Ectodermal cell (in vitro differentiated cells): ENCODE measurements around the gene LIPN.

Experiments used
- H3K27ac ChIP-seq: 2 replicates; pipeline ENCODE4 v1.7.0; 2013; ENCODE audit warnings: mild to moderate bottlenecking, low read depth, low read length; ENCODE audit not compliant: insufficient read depth, poor library complexity, severe bottlenecking
- H3K27me3 ChIP-seq: 2 replicates; pipeline ENCODE4 v1.7.0; 2013; ENCODE audit warnings: mild to moderate bottlenecking, low read length; ENCODE audit not compliant: insufficient read depth, control insufficient read depth, poor library complexity, severe bottlenecking
- H3K36me3 ChIP-seq: one replicate; pipeline ENCODE4 v1.7.0; 2013; ENCODE audit warnings: low read length; ENCODE audit not compliant: control insufficient read depth, insufficient read depth
- H3K4me1 ChIP-seq: one replicate; pipeline ENCODE4 v1.7.0; 2013; ENCODE audit warnings: low read length; ENCODE audit not compliant: control insufficient read depth, insufficient read depth
- H3K4me3 ChIP-seq: 2 replicates; pipeline ENCODE4 v1.7.0; 2013; ENCODE audit warnings: low read depth, low read length, control low read depth; ENCODE audit not compliant: insufficient read depth
- H3K9me3 ChIP-seq: 2 replicates; pipeline ENCODE4 v1.7.0; 2013; ENCODE audit warnings: mild to moderate bottlenecking, low read length, moderate library complexity; ENCODE audit not compliant: control insufficient read depth
- WGBS, 2 experiments: methylation state at CpG; one replicate each; pipeline ENCODE4 v1.1.7; 2013; ENCODE audit warnings: missing lambda C conversion rate in 2 of 2; 5-methylcytosine and 5-hydroxymethylcytosine counted together

Gene LIPN

GRCh38 chr10:88742448-88742847 lies 17.4 kb upstream of the LIPN start:
- WGBS, 2 experiments = 100% methylated on average over 1 of the region's 1 CpG; no CpG with 5 or more reads in 1 of the 2 experiments
- Histone ChIP-seq H3K4me1 (no peaks in the 10 kb centered on the region), H3K4me3 (no peak overlapping the region), H3K27me3 (no peaks in the 10 kb centered on the region), H3K36me3 (no peaks in the 10 kb centered on the region), H3K27ac (no peak overlapping the region), H3K9me3 (no peaks in the 10 kb centered on the region)

DNA sequence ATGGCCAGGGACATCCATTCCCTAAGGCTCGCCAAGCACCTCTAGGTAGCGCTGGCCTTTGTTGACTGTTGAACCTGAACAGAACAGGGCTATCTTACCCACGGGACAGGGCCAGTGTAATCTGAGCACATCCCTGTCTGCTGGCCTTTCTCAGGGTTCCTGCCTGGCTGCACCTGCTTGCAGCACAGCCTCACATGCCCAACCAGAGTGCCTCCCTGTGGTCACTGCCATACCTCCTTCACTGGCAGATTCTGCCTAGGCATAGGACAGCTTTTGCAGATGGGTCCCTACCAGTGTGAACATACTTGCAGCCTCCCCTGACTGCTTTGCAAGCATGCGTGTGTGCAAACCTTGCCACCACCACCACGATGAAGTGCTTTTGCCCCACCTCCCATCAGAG lies 15.8 kb upstream of the LIPN start:
- Histone ChIP-seq H3K27ac (no peak overlapping the region), H3K4me1 (no peaks in the 10 kb centered on the region), H3K36me3 (no peaks in the 10 kb centered on the region), H3K9me3 (no peaks in the 10 kb centered on the region), H3K4me3 (no peak overlapping the region), H3K27me3 (no peaks in the 10 kb centered on the region)
- WGBS, 2 experiments = 76% methylated on average over 5 of the region's 5 CpGs

DNA sequence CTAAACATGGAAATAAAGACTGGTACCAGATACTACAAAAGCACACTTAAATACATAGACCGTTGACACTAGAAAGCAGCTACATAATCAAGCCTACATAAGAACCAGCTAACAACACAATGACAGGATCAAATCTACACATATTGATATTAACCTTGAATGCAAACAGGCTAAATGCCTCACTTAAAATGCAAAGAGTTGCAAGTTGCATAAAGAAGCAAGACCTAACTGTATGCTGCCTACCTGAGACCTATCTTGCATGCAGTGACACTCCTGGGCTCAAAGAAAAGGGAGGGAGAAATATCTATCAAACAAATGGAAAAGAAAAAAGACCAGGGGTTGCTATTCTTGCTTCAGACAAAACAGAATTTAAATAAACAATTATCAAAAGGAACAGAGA lies 14.2 kb upstream of the LIPN start:
- H3K9me3 ChIP-seq = no peaks in the 10 kb centered on the region
- H3K27ac ChIP-seq = no peak overlapping the region
- no peaks in the 10 kb centered on the region for H3K4me1 ChIP-seq
- 89 to 94% methylated on average over 1 of the region's 1 CpG for WGBS, 2 experiments
- no peak overlapping the region for H3K4me3 ChIP-seq
- H3K27me3 ChIP-seq = no peaks in the 10 kb centered on the region
- no peaks in the 10 kb centered on the region for H3K36me3 ChIP-seq

DNA sequence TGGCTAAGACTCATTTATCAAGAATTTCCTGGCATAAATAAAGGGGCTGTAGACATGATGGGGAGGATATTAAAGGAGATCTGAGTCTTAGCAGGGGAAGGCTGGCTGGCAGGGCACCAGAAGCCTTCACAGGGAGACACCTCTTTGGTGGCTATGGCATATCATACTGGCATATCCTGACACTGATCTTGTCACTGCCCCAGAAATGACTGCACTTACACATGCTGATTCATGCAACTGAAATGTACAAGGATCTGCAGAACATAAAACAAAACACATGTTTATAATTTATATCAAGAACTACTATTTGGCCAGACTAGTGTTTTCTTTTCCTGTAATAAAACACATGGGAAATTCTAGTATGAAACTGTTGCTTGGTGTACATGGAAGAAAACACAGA lies 5.5 kb upstream of the LIPN start:
- H3K4me3 ChIP-seq = no peak overlapping the region

GRCh38 chr10:88755753-88756152 lies 4.1 kb upstream of the LIPN start:
- 88 to 92% methylated on average over 3 of the region's 3 CpGs for WGBS, 2 experiments
- H3K36me3 ChIP-seq = no peaks in the 10 kb centered on the region
- no peak overlapping the region for H3K4me3 ChIP-seq
- H3K27ac ChIP-seq = no peak overlapping the region
- no peaks in the 10 kb centered on the region for H3K9me3 ChIP-seq
- H3K27me3 ChIP-seq = no peaks in the 10 kb centered on the region
- no peaks in the 10 kb centered on the region for H3K4me1 ChIP-seq

More for the DNA sequence above, 5.5 kb upstream of the LIPN start:
- no peak overlapping the region for H3K27ac ChIP-seq
- no peaks in the 10 kb centered on the region for H3K4me1 ChIP-seq
- H3K36me3 ChIP-seq = no peaks in the 10 kb centered on the region
- H3K9me3 ChIP-seq = no peaks in the 10 kb centered on the region
- no peaks in the 10 kb centered on the region for H3K27me3 ChIP-seq

- Histone ChIP-seq H3K27ac (no peak overlapping the region), H3K4me3 (no peak overlapping the region), H3K4me1 (no peaks in the 10 kb centered on the region), H3K9me3 (no peaks in the 10 kb centered on the region), H3K36me3 (no peaks in the 10 kb centered on the region), H3K27me3 (no peaks in the 10 kb centered on the region)
- WGBS, 2 experiments = no CpG with 5 or more reads among the region's 1 CpG
Observed at GRCh38 chr10:88756660-88757059, 3.2 kb upstream of the LIPN start.

GRCh38 chr10:88762906-88763305 lies 3.1 kb downstream of the LIPN start:
- Histone ChIP-seq H3K4me3 (no peak overlapping the region), H3K27me3 (no peaks in the 10 kb centered on the region), H3K9me3 (no peaks in the 10 kb centered on the region), H3K27ac (no peak overlapping the region), H3K4me1 (no peaks in the 10 kb centered on the region), H3K36me3 (no peaks in the 10 kb centered on the region)
- 100% methylated on average over 1 of the region's 1 CpG for WGBS, 2 experiments

GRCh38 chr10:88763441-88763840 lies 3.6 kb downstream of the LIPN start:
- no peaks in the 10 kb centered on the region for H3K36me3 ChIP-seq
- no peak overlapping the region for H3K27ac ChIP-seq
- no peaks in the 10 kb centered on the region for H3K9me3 ChIP-seq
- no peak overlapping the region for H3K4me3 ChIP-seq
- no peaks in the 10 kb centered on the region for H3K27me3 ChIP-seq
- no peaks in the 10 kb centered on the region for H3K4me1 ChIP-seq
- WGBS, 2 experiments = 84 to 87% methylated on average over 1 of the region's 1 CpG

DNA sequence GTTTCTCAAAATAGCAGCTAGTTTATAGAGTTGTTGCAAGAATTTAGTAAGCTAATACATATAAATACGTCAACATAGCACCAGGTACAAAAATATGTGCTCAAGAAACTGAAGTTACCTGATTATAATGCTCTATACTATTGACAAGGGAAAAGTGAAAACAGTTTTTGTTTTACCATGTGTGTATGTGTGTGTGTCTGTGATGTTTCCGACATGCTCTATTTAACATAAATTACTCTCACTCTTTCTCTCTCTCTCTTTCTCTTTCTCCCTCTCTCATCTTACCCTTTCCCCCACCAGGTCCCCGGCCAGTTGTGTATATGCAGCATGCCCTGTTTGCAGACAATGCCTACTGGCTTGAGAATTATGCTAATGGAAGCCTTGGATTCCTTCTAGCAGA lies 4.3 kb downstream of the LIPN start:
- Histone ChIP-seq H3K4me3 (no peak overlapping the region), H3K4me1 (no peaks in the 10 kb centered on the region), H3K27me3 (no peaks in the 10 kb centered on the region), H3K27ac (no peak overlapping the region), H3K36me3 (no peaks in the 10 kb centered on the region), H3K9me3 (no peaks in the 10 kb centered on the region)
- WGBS, 2 experiments = 88 to 91% methylated on average over 1 to 2 of the region's 3 CpGs

- Histone ChIP-seq H3K4me3 (no peak overlapping the region), H3K27ac (no peak overlapping the region), H3K36me3 (no peaks in the 10 kb centered on the region), H3K27me3 (no peaks in the 10 kb centered on the region), H3K9me3 (no peaks in the 10 kb centered on the region), H3K4me1 (no peaks in the 10 kb centered on the region)
- no CpG with 5 or more reads among the region's 1 CpG for WGBS, 2 experiments
Observed at GRCh38 chr10:88765816-88766215, 6.0 kb downstream of the LIPN start.

DNA sequence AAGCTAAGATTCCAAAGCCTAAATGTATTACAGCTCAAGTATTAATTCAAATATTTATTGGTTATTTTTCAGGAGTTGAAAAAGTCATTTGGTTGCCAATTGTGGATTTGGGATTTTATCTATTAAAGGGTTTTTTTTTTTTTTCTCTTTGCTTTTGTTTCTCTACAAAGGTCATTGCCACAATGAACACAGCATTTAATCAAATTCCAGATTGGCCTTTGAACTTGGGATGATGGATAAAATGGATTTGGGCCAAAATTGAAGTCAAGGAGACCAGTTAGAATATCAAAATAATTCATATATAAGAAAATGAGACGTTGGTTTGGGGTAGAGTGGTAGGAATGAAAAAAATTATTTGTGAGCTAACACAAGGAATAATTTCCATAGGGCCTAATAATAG lies 9.6 kb downstream of the LIPN start:
- Histone ChIP-seq H3K9me3 (no peaks in the 10 kb centered on the region), H3K4me3 (no peak overlapping the region), H3K27me3 (no peaks in the 10 kb centered on the region), H3K36me3 (no peaks in the 10 kb centered on the region), H3K4me1 (no peaks in the 10 kb centered on the region), H3K27ac (no peak overlapping the region)
- WGBS, 2 experiments = 94% methylated on average over 1 of the region's 1 CpG; no CpG with 5 or more reads in 1 of the 2 experiments
